GM12878 (cell line): ENCODE results near the gene DBNL. TPM values are rescaled to one million over a fixed set of nuclear protein-coding genes. Genes with fewer than 3 reads are reported as not detected.

Experiments
- ATAC-seq: fragments of 200-7000 bp; cut with Tn5 transposase; 3 replicates; pipeline ENCODE4 v1.9.1; 2020; ENCODE audit warnings: mild to moderate bottlenecking, moderate library complexity
- BruUV-seq: library from RNA; stranded (reverse); fragments of 400-500 nt; replicated peaks from 2 replicates; lab custom pipeline; 2021; lab: Mats Ljungman, UMichigan
- CTCF ChIA-PET: fragments of 300-600 bp; sonication (Branson Sonifier 250); formaldehyde crosslinking; extraction: SDS; loops from one replicate; lab custom pipeline; 2021; ENCODE audit warnings: inconsistent platforms; lab: Yijun Ruan, JAX
- POLR2A ChIA-PET: fragments of 350-600 bp; formaldehyde crosslinking; extraction: SDS; loops from one replicate; lab custom pipeline; 2021; ENCODE audit warnings: inconsistent platforms; lab: Charles Lee
- RAD21 ChIA-PET: fragments of 300-600 bp; sonication (Branson Sonifier 250); formaldehyde crosslinking; loops from one replicate; lab custom pipeline; 2023; ENCODE audit warnings: antibody characterized with exemption; ENCODE audit not compliant: unreplicated experiment; lab: Charles Lee
- SMC1A ChIA-PET: fragments of 300-600 bp; sonication (Branson Sonifier 250); formaldehyde crosslinking; loops from one replicate; lab custom pipeline; 2023; ENCODE audit not compliant: unreplicated experiment, uncharacterized antibody; lab: Charles Lee
- DNase-seq: peaks from one replicate; pipeline ENCODE4 v3.0.0-alpha.2; 2011; ENCODE audit warnings: low read depth, low spot score
- FAIRE-seq: peaks from 3 replicates; lab custom pipeline; 2011; peaks lifted over from hg19 to GRCh38; lab: Jason Lieb, UNC
- H2AFZ ChIP-seq: 2 replicates; pipeline ENCODE4 v1.6.0; 2011; ENCODE audit warnings: low read depth, low read length, control low read depth; ENCODE audit not compliant: control insufficient read depth
- H3K27ac ChIP-seq: 2 replicates; pipeline ENCODE4 v1.5.1; 2011; ENCODE audit warnings: control low read depth; ENCODE audit not compliant: control insufficient read depth, insufficient read depth
- H3K27me3 ChIP-seq, 2 experiments: replicated peaks in 1 of 2; 2 replicates each; pipeline versions ENCODE4 v1.6.0 to v1.6.1; 2011; ENCODE audit warnings: low read length in 1 of 2; ENCODE audit not compliant: control insufficient read depth in 2 of 2, insufficient read depth in 2 of 2
- H3K36me3 ChIP-seq, 2 experiments: 2 replicates each; pipeline ENCODE4 v1.5.1; 2011; ENCODE audit warnings: low read length in 1 of 2; ENCODE audit not compliant: control insufficient read depth in 2 of 2, insufficient read depth in 2 of 2
- H3K4me1 ChIP-seq: 2 replicates; pipeline ENCODE4 v1.6.1; 2011; ENCODE audit warnings: mild to moderate bottlenecking, low read length, moderate library complexity, mixed read lengths; ENCODE audit not compliant: control insufficient read depth, insufficient read depth
- H3K4me2 ChIP-seq: 2 replicates; pipeline ENCODE4 v1.6.0; 2011; ENCODE audit warnings: control low read depth; ENCODE audit not compliant: control insufficient read depth, insufficient read depth
- H3K4me3 ChIP-seq: fragments of 200-600 bp; sonication (generic); 2 replicates; pipeline ENCODE4 v1.5.1; 2016
- H3K79me2 ChIP-seq: 2 replicates; pipeline ENCODE4 v1.6.0; 2011; ENCODE audit warnings: low read length; ENCODE audit not compliant: control insufficient read depth, insufficient read depth
- H3K9ac ChIP-seq: 2 replicates; pipeline ENCODE4 v1.8.0; 2011; ENCODE audit warnings: low read length, control low read depth, mixed read lengths; ENCODE audit not compliant: control insufficient read depth, insufficient read depth
- H3K9me3 ChIP-seq: replicated peaks from 3 replicates; pipeline ENCODE4 v1.5.1; 2011; ENCODE audit warnings: mild to moderate bottlenecking, low read length; ENCODE audit not compliant: control insufficient read depth, insufficient read depth
- H4K20me1 ChIP-seq: 2 replicates; pipeline ENCODE4 v1.6.0; 2011; ENCODE audit not compliant: control insufficient read depth, insufficient read depth
- ATF2 ChIP-seq: IDR thresholded peaks from 2 replicates; pipeline ENCODE4 v1.6.1; 2012; ENCODE audit warnings: low read length, inconsistent platforms
- ATF7 ChIP-seq: fragments of 450-650 bp; IDR thresholded peaks from 2 replicates; pipeline ENCODE4 v1.6.1; 2016; ENCODE audit warnings: low read depth, mild to moderate bottlenecking
- BACH1 ChIP-seq: fragments of 450-650 bp; IDR thresholded peaks from 2 replicates; pipeline ENCODE4 v1.6.1; 2017; ENCODE audit warnings: mild to moderate bottlenecking, borderline replicate concordance
- BCL3 ChIP-seq: IDR thresholded peaks from 2 replicates; pipeline ENCODE4 v1.6.1; 2011; ENCODE audit warnings: borderline replicate concordance, low read depth, mild to moderate bottlenecking, moderate library complexity, low read length; ENCODE audit not compliant: insufficient read depth, poor library complexity, severe bottlenecking
- BCLAF1 ChIP-seq: fragments of 450-650 bp; IDR thresholded peaks from 2 replicates; pipeline ENCODE4 v1.6.1; 2017; ENCODE audit warnings: antibody characterized with exemption, mild to moderate bottlenecking, moderate library complexity
- BMI1 ChIP-seq: fragments of 450-650 bp; IDR thresholded peaks from 2 replicates; pipeline ENCODE4 v1.6.1; 2016; ENCODE audit warnings: mild to moderate bottlenecking, moderate library complexity, borderline replicate concordance
- IRF4 ChIP-seq: IDR thresholded peaks from 2 replicates; pipeline ENCODE4 v1.6.1; 2011; ENCODE audit warnings: low read depth, low read length
- MEF2A ChIP-seq: IDR thresholded peaks from 2 replicates; pipeline ENCODE4 v1.6.1; 2011; ENCODE audit warnings: low read depth, mild to moderate bottlenecking, low read length, moderate library complexity; ENCODE audit not compliant: insufficient read depth
- NFIC ChIP-seq: IDR thresholded peaks from 2 replicates; pipeline ENCODE4 v1.6.1; 2012; ENCODE audit warnings: low read depth, mild to moderate bottlenecking, inconsistent platforms, low read length, moderate library complexity
- PBX3 ChIP-seq: IDR thresholded peaks from 2 replicates; pipeline ENCODE4 v1.6.1; 2011; ENCODE audit warnings: mild to moderate bottlenecking, low read depth, low read length, moderate library complexity; ENCODE audit not compliant: insufficient replicate concordance
- POLR2A ChIP-seq: IDR thresholded peaks from 2 replicates; pipeline ENCODE4 v1.6.1; 2011; ENCODE audit warnings: low read depth, mild to moderate bottlenecking, low read length
- POLR2AphosphoS5 ChIP-seq: IDR thresholded peaks from 2 replicates; pipeline ENCODE4 v1.6.1; 2011; ENCODE audit warnings: mild to moderate bottlenecking, low read length, inconsistent platforms
- RBBP5 ChIP-seq: fragments of 200-600 bp; sonication (generic); conservative IDR thresholded peaks from 2 replicates; pipeline ENCODE4 v1.6.1; 2016
- RUNX3 ChIP-seq: IDR thresholded peaks from 2 replicates; pipeline ENCODE4 v1.6.1; 2012; ENCODE audit warnings: low read length, inconsistent platforms
- SMARCA5 ChIP-seq: fragments of 450-650 bp; IDR thresholded peaks from 2 replicates; pipeline ENCODE4 v1.6.1; 2017; ENCODE audit warnings: mild to moderate bottlenecking
- ZBED1 ChIP-seq: IDR thresholded peaks from 2 replicates; pipeline ENCODE4 v1.6.1; 2016; ENCODE audit warnings: borderline replicate concordance
- ZNF207 ChIP-seq: fragments of 450-650 bp; IDR thresholded peaks from 2 replicates; pipeline ENCODE4 v1.6.1; 2014; ENCODE audit warnings: antibody characterized with exemption, mild to moderate bottlenecking, borderline replicate concordance
- WGBS: methylation state at CpG from one replicate; pipeline ENCODE4 v1.1.6; 2016; ENCODE audit warnings: low lambda C conversion rate; ENCODE audit not compliant: insufficient replicate concordance, insufficient coverage; ENCODE audit errors: missing lambda C conversion rate; 5-methylcytosine and 5-hydroxymethylcytosine counted together
- in situ Hi-C: fragments of 300-500 bp; cut with MboI; formaldehyde crosslinking; loops from 9 replicates; pipeline ENCODE4 v1.14.3; 2018; ENCODE audit warnings: mixed read lengths
- intact Hi-C: fragments of 100-400 bp; cut with micrococcal nuclease; formaldehyde crosslinking; loops from one replicate; pipeline ENCODE4 v1.14.2; 2022; ENCODE audit not compliant: unreplicated experiment
- polyA plus RNA-seq, 11 experiments: library from polyadenylated mRNA; depleted of rRNA in 4 of 11; unstranded in 6 of 11; stranded (reverse) in 5 of 11; fragments of >200 nt; fragmentation: Nextera tagmentation in 4 of 11; fragmentation: Illumina TruSeq in 1 of 11; extraction: Ambion mirVana in 4 of 11; extraction: Trizol in 1 of 11; gene quantifications; 1 replicate in 1 of 11; 2 replicates in 10 of 11; pipeline versions ENCODE4 v1.2.1 to v1.2.3, GENCODE V29; 2011 to 2016; ENCODE audit warnings: inconsistent platforms in 2 of 11, missing spikeins in 2 of 11, low read depth in 1 of 11
- total RNA-seq, 4 experiments: library from RNA; depleted of rRNA in 3 of 4; stranded (reverse); fragments of >200 nt in 3 of 4; fragmentation: Illumina TruSeq in 1 of 4; extraction: Trizol in 1 of 4; gene quantifications; 2 replicates each; pipeline versions ENCODE4 v1.2.1 to v1.2.3, GENCODE V29; 2013 to 2021

The DBNL gene
- total and polyA plus RNA-seq, 10 of the 15 experiments (the other 5 are each of a cell fraction or from before 2014, with no cell fraction given): 4.1 to 179 (median 84.3) TPM

GRCh38 chr7:44067064-44067951, 22.8 kb downstream of the DBNL start:
- no peak overlapping the region for H3K9ac ChIP-seq
- BruUV-seq: no TSS peak
- ATAC-seq (no peak), FAIRE-seq (no peak), DNase-seq (no peak)
- peaks cover 0 to 3% of the 10 kb centered on the region in 2 experiments; a peak in 3 of 4 replicates for H3K36me3 ChIP-seq
- H3K9me3 ChIP-seq: no peaks in the 10 kb centered on the region
- H3K4me1 ChIP-seq: no peaks in the 10 kb centered on the region
- ChIA-PET CTCF (interaction anchor here (0.8 kb wide), 1 partner anchor 48 kb away, joined by 3 read pairs; no protein-coding TSS in a partner anchor), RAD21 (no interaction called here), POLR2A (interaction anchor here (0.6 to 1.4 kb wide), 3 partner anchors 14 to 129 kb away, joined by 3 to 8 read pairs (median 3); no protein-coding TSS in a partner anchor), SMC1A (interaction anchor here (1.7 kb wide), 1 partner anchor 23 kb away, joined by 4 read pairs; the partner anchor contains the start of gene DBNL)
- H3K27ac ChIP-seq: no peak overlapping the region
- WGBS: 49% methylated on average over 11 of the region's 11 CpGs
- no peaks in the 10 kb centered on the region for H3K79me2 ChIP-seq
- H3K4me3 ChIP-seq: no peak overlapping the region
- H2AFZ ChIP-seq: no peak overlapping the region
- H3K27me3 ChIP-seq: no peaks in the 10 kb centered on the region
- intact Hi-C loops: no loop called here
- H4K20me1 ChIP-seq: no peaks in the 10 kb centered on the region
- in situ Hi-C loops: no loop called here
- H3K4me2 ChIP-seq: no peak overlapping the region
- TF ChIP-seq ZBED1 (no peak), BACH1 (no peak), SMARCA5 (no peak), POLR2A (peak; percentile 61), MEF2A (no peak), BMI1 (no peak), POLR2AphosphoS5 (peak; percentile 15; the same call in 1 of the 2 replicates), PBX3 (peak; percentile 13), BCLAF1 (no peak), RUNX3 (0 out of 2 replicates have a peak, but pooled peaks have one; percentile 3), BCL3 (peak; percentile 49), ATF7 (no peak), RBBP5 (no peak), ZNF207 (no peak), NFIC (0 out of 2 replicates have a peak, but pooled peaks have one; percentile 11), IRF4 (no peak), ATF2 (0 out of 2 replicates have a peak, but pooled peaks have one; percentile 15)
